SHP77 treated with DMSO at 0.1 percent for 48 hours (cell line): ENCODE measurements around the gene DDIT4.
"Not testable (repeated sequence)": the region's sequence is repeated elsewhere in the genome, so short reads cannot be mapped to it uniquely, and the experiment has no call there.

Source experiments
- DNase-seq: peaks from one replicate; lab custom pipeline; 2025; lab: John Stamatoyannopoulos, UW

DDIT4 gene

GRCh38 chr10:72296829-72297280 lies 23.1 kb downstream of the DDIT4 start:
- not testable (repeated sequence) for DNase-seq

- no peak for DNase-seq
Observed at GRCh38 chr10:72297281-72297804, 23.6 kb downstream of the DDIT4 start.

GRCh38 chr10:72297805-72298591 lies 24.3 kb downstream of the DDIT4 start:
- DNase-seq = peak; percentile 41

- DNase-seq = no peak
Observed at GRCh38 chr10:72298592-72299519, 25.1 kb downstream of the DDIT4 start.

GRCh38 chr10:72303424-72304128 lies 29.9 kb downstream of the DDIT4 start:
- DNase-seq = no peak

- DNase-seq = no peak
Observed at GRCh38 chr10:72306215-72306760, 32.6 kb downstream of the DDIT4 start.

- DNase-seq = not testable (repeated sequence)
Observed at GRCh38 chr10:72307711-72308110, 34.0 kb downstream of the DDIT4 start.

GRCh38 chr10:72308320-72308987 lies 34.7 kb downstream of the DDIT4 start:
- DNase-seq = peak; percentile 18

- DNase-seq = no peak
Observed at GRCh38 chr10:72309290-72310240, 35.8 kb downstream of the DDIT4 start.

- DNase-seq = no peak
Observed at GRCh38 chr10:72310241-72310633, 36.5 kb downstream of the DDIT4 start.

- no peak for DNase-seq
Observed at GRCh38 chr10:72310636-72311035, 36.9 kb downstream of the DDIT4 start.

- DNase-seq = no peak
Observed at GRCh38 chr10:72311667-72312066, 37.9 kb downstream of the DDIT4 start.

- DNase-seq = no peak
Observed at GRCh38 chr10:72312865-72313391, 39.2 kb downstream of the DDIT4 start.

- no peak for DNase-seq
Observed at GRCh38 chr10:72314263-72314662, 40.5 kb downstream of the DDIT4 start.

- no peak for DNase-seq
Observed at GRCh38 chr10:72315054-72315453, 41.3 kb downstream of the DDIT4 start.

GRCh38 chr10:72315611-72316385 lies 42.1 kb downstream of the DDIT4 start:
- DNase-seq = no peak

GRCh38 chr10:72316386-72316700 lies 42.6 kb downstream of the DDIT4 start:
- no peak for DNase-seq

- DNase-seq = peak; percentile 55
Observed at GRCh38 chr10:72316748-72317435, 43.2 kb downstream of the DDIT4 start.
